Stimulated activated CD8-positive, alpha-beta memory T cell treated with anti-CD3 and anti-CD28 coated beads, Interleukin-4, amount 100 ng/mL, for 24 hours (primary cell): ENCODE data around the gene TIMP3.

Experiments
- DNase-seq: peaks from one replicate; pipeline ENCODE4 v3.0.0-alpha.2; 2020; ENCODE audit warnings: low read depth

Gene TIMP3

DNA sequence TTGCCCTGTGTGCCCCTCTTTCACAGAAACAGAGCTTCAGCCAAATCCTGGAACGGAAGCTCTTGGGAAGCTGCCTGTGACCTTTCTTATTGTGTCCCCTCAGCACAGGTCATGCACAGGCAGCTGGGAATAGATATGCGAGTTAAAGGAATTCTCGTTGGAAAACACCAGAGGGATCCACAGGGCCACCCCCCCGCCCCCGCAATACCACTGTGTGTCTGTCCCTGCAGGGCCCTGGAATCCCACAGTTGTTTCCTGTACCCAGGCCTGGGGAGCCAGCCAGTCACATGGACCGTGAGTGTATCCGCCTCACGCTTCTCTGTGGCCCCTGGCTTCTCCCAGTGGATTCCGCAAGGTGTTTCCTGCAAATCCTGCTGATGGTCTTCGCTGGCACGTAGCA, 29.0 kb downstream of the TIMP3 start:
- DNase-seq, result no peak

DNA sequence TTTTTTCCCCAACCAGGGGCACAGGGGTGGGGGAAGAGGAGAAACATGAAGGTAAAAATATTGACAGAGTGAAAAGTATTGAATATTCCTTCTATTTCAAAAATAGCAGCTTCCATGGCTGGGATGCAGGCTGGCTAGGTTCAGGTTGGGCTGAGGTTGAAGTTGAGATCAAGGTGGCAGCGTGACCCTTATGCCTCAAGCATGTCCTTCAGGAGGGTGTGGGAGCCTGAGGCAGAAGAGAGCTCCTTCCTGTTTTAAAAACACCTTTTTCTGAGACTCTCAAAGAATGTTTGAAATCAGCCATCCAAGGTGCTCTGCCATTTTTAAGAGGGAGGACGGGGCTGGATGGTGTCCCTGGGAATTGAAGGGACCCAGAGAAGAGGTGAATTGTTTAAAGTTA, 29.5 kb downstream of the TIMP3 start:
- DNase-seq, result no peak

GRCh38 chr22:32831584-32831983, 30.1 kb downstream of the TIMP3 start:
- DNase-seq, result no peak

DNA sequence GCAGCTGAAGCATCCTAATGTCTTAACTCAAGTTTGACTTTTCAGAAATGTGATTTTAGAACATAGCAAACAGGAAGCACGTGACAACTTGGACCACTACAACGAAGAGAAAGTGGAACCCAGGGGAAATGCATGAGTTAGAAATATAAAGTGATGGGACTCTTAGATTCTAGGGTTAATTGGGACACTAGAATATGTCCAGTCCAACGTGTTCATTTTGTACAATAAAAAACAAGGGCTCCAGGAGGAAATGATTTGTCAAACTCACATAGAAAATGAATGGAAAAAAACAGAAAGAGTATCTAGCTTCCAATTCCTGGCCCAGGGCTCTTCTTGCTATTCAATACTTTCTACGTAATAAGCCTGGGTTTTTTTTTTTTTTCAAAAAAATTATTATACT, 30.7 kb downstream of the TIMP3 start:
- DNase-seq, result no peak

DNA sequence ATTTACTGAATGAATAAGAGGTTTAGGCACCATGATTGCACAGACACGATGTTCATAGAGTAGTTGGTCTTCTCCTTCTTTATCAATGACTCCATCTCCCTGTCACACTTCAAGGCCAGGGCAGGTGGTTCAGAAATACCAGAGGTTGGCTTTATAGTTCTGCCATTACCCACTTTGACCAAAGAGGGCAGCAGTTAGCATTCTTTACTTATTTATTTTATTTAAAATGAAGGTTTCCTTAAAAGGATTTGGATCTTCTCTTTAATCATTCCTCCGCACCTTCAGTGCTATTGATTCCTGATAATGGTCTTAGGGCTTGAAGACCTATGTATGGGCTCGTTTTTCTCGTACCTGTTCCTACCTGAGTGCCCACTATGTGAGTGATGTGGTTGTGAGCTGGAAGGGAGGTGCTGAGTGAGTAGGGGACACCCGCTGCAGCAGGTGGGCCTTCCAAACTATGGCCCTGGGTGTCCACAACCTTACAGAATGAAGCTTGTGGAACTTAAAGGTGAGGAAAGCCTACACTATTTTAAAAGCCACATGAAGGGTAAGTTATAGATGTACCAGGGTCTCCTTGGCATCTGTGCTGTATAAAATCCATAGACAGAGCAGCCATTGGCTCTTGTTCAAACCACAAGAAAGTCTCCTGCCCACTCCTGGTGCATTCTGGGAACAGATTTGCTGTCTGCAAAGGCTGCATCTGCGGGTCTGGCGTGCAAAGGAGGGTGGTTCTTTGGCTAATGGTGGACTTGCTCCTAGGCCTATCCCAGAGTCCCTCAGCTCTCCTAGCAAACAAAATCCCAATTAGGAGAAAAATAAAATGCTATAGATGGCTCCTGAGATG, 35.0 kb downstream of the TIMP3 start:
- DNase-seq, result no peak

DNA sequence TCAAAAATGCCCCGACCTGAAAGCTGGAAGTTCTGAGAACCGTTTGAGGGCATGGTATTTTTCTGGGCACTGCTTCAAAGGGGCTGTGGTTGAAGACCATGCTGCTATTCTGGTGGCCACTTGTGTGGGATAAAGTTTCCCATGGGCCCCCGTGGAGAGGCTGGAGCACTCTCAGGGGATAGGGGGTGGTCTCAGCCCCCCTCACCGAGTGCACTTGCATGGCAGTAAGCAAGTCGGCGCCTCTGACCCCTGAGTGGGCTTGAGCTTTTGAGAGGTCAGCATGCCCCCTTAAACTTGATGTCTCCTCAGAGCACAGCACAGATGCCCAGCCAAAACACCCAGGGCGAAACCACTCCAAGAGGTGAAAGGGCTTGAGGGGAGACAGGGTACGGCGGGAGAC, 35.6 kb downstream of the TIMP3 start:
- no peak for DNase-seq

DNA sequence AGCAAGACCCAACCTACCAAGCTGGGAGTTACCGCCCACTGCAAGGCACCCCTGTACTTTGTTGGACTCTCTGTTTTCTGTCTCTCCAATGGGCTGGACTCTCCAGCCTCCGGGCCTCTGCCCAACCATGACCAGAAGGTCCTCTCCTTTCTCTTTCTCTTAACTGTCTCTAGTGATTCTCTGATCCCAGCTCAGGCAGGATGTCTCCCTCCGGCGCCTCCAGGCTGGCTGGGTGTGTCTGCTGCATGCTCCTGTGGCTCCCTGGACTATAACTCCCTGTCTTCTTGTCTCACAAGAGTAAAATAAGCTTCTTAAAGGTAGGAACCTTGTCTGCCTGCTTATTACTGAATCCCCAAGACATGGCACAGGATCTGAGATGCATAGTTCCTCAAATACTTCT, 36.3 kb downstream of the TIMP3 start:
- DNase-seq, result no peak

DNA sequence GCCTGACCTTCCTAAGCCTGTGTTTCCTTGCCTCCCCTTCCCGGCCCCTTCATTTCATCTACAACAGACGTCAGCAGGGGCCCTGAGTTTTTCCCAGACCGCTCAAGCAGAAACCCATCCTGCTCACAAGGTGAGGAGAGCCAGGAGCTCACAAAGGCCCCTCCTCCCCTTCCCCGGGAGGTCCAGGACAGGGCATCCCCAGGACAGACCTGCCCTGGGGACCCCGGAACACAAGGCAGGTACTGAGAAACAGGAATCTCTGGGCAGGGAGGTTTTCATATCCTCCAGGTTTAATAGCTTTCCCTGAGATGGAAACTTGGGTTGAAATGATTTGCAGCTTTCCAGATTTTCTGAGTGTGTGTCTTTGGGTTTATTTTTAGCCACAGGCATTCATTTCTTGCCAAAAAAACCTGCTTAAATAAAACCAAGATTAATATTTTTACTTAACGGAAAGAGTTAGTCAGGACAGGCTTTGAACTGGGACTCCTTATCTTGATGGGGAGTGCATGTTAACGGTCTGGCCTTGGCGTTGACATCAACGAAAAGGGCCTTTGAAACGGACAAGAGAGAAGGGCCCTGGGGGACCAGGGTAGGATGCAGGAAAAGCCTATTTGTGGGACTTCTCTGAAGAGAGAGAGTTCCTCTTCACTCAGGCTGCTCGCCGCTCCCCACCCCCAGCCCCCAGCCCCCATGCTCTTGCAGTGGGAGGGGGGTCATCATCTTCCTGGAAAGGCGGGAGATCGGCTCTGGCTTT, 38.5 kb downstream of the TIMP3 start:
- DNase-seq, result no peak

DNA sequence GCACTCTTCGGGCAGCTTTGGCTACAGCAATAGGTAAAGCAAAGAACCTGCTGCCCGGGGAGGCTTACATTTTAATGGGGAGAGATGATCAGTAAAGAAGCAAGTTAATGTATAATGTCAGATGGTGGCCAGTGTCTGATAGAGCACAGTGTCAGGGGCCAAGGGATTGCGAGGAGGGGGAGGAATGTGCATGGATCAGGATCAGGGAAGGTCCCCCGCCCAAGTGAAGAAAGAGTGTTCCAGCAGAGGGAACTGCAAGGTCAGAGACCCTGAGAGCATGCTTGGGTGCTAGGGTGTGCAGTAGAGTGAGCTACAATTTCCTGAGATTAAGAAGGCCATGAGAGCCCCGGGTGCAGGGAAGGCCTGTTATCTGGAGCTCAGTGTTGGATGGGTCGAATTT, 39.7 kb downstream of the TIMP3 start:
- DNase-seq, result no peak

GRCh38 chr22:32842486-32842885, 41.0 kb downstream of the TIMP3 start:
- DNase-seq, result no peak

DNA sequence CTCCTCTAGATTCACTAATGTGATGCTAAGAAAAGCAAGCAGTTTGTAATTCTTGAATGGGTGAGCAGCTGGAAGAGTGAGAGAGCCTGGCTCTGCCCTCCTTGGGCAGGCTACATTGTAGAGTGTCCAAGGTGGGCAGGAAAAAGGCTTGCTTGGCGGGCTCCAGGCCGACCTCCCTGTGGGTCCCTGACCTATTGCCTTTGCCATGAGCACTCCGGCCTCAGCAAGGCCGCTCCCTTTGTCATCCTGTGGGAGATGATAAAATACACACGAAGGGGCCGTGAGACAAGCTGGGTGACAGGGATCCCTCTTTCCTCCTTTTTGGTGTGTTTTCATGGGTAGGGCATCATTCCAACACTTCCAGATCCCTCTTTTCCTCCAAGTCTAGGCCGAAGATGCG, 41.8 kb downstream of the TIMP3 start:
- DNase-seq, result no peak

DNA sequence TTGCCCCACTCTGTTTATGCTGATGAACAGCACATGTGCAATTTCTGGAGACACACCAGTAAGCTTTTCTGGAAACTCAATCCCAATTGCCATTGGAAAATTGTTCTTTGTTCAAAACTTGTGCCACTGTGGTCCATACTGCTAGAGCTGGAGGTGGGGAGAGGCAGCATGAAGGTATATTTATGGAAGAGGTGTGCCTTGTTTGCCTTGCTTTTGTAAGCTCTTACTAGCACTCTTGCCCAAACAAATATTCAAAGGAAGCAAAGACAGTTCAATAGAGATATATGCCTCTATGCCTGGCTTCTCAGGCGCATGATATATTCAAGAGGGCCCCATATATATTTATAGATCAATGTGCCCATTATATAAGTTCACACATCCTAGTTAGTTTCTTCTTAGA, 42.7 kb downstream of the TIMP3 start:
- no peak for DNase-seq

GRCh38 chr22:32846780-32847491, 45.4 kb downstream of the TIMP3 start:
- no peak for DNase-seq

GRCh38 chr22:32848226-32848625, 46.7 kb downstream of the TIMP3 start:
- no peak for DNase-seq

DNA sequence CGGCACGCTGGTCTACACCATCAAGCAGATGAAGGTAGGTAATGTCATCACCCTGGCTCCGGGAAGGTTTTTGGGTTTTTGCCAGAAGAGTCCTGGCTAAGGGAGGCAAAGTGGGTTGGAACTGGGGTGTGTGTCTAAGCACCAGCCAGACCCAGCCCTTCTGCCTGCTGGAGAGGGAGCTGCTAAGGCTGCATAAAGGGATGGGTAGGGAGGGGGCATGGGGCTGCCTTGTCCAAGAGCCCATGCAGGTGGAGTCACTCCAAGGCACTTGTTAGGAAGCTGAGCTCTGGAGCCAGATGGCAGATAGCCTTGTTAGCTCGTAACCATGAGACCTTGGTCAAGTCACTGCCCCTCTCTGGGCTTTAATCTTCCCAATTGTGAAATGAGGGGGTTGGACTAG, 48.0 kb downstream of the TIMP3 start:
- no peak for DNase-seq

GRCh38 chr22:32850157-32850556, 48.7 kb downstream of the TIMP3 start:
- DNase-seq, result no peak

DNA sequence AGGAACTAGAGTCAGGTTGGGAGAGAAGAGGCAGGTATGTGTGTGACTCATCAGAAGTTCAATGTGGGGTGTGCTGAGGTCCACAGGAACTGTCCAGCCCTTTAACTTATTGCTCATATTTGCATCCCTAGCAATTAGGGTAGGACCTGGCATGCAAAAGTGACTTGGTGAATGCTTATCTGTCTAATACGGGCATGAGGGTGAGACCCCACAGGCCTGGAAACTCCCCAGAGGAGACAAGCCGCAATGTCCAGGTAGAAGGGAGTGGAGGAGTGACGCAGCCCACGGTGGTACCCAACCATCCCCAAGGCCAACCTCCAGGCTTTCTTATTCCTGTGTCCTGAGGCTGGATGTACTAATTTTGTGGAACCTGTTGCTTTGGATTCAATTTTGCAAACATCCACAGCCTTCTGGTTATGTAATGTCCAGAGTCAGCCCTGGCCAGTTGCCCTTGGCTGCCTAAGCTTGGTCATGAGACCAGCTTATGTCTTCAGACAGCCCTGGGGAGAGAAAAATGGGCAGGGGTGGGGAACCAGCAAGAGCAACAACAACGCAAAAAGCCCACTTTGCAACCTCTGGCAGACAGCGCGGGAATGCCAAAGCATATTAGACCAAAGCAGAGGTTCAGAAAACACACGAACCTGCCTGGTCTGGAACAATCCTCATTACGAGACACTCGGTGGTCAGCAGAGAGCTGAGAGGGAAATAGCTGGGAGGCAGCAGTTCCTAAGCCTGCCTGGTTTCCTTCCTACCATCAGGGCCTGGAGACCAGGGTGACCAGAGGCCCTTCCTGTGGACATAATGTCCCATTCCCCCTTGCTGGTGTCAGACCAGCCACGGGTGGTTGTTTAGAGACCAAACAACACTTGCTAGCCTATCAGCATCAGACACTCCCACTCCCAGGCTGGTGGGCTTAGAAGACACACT, 49.3 kb downstream of the TIMP3 start:
- no peak for DNase-seq

GRCh38 chr22:32852395-32853251, 51.1 kb downstream of the TIMP3 start:
- no peak for DNase-seq

DNA sequence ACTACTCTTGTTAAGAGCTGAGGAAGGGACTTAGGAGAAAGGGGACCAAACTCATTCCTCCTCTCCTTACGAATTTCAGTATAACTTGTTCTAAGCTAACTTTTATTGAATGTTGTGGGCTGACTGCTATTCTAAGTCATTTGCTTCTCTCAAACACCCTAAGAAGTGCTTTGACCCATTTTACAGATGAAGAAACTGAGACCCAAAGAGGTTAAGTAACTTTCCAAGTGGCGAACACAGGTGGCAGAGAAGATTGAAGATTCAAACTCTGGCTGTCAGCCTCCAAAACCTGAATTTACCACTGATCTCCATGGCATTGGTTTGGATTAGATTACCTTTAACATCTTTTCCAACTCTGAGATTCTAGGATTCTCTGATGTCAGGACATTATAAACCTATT, 52.2 kb downstream of the TIMP3 start:
- DNase-seq, result no peak

- no peak for DNase-seq
Observed at GRCh38 chr22:32854351-32854804, 52.9 kb downstream of the TIMP3 start.
